ENCODE measurements around the gene TPR. TPM values are rescaled to one million over a fixed set of nuclear protein-coding genes. Genes with fewer than 3 reads are reported as not detected.

TPR gene
- polyA plus RNA-seq, 2 donors, result 15.9 to 22.8 TPM

DNA sequence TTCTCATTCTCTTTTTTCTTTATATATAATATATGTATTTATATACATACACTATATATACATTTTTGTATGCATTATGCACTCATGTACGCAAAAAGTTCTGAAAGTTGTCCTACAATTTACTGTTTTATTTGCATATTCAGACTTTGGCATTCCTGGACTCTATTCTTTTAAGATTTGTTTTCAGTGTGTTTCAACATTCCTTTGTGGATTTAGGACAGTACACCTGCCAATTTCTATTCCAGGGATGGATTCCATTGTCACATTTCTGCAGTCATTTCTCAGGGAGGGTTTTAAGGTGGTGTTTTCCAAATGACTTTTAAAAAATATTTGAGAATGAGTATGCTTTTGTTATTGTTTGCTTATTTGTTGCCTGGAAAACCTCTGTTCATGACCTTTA, 76.2 kb downstream of the TPR start:
- Histone ChIP-seq H3K27ac (ENCODE audit: low read depth in 2 of 2, low read length in 1 of 2) (no peak overlapping the region), H3K9me3 (ENCODE audit: control insufficient read depth in 2 of 2, insufficient read depth in 1 of 2, low read depth in 1 of 2, low read length in 1 of 2) (no peaks in the 10 kb centered on the region), H3K27me3 (ENCODE audit: control insufficient read depth in 1 of 2, insufficient read depth in 2 of 2, low read length in 2 of 2) (no peaks in the 10 kb centered on the region), H3K4me1 (ENCODE audit: control insufficient read depth in 2 of 2, insufficient read depth in 2 of 2, low read length in 1 of 2) (no peaks in the 10 kb centered on the region), H3K36me3 (ENCODE audit: control insufficient read depth in 2 of 2, insufficient read depth in 2 of 2, low read length in 1 of 2) (no peaks in the 10 kb centered on the region), H3K4me3 (ENCODE audit: low read depth in 1 of 2, low read length in 2 of 2) (no peak overlapping the region)
- WGBS, 2 donors, result 89 to 97% methylated on average over 1 of the region's 1 CpG

DNA sequence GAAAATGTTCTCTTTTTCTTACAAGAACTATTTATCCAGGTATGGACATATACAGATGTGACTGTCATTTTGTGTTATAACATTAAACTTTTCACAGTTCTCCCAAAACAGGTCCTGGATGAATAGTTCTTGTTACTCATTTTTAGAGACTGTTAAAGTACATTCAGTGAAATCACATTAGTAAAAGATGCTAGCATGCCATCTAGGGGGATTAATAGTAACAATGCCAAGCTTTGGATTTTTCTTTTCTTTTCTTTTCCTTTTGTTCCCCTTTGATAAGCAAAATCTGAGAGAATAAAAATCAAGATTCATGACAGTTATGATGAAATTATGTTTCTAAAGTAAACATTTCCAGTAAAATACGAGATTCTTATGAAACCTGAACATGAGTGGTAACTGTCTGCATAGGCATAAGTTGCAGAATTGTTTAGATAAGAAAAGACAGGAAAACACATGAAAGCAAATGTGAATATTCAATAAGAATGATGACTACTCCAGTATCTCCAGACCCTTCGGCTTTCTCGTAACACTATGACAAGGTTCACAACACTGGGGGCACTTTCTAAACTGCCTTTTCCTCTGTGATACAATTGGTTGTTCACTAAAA, 77.5 kb downstream of the TPR start:
- H3K9me3 ChIP-seq (ENCODE audit: control insufficient read depth in 2 of 2, insufficient read depth in 1 of 2, low read depth in 1 of 2, low read length in 1 of 2), result no peaks in the 10 kb centered on the region
- H3K4me3 ChIP-seq (ENCODE audit: low read depth in 1 of 2, low read length in 2 of 2), result no peak overlapping the region
- H3K27ac ChIP-seq (ENCODE audit: low read depth in 2 of 2, low read length in 1 of 2), result no peak overlapping the region
- WGBS, 2 donors, result 70 to 71% methylated on average over 3 of the region's 3 CpGs
- H3K27me3 ChIP-seq (ENCODE audit: control insufficient read depth in 1 of 2, insufficient read depth in 2 of 2, low read length in 2 of 2), result no peaks in the 10 kb centered on the region
- H3K4me1 ChIP-seq (ENCODE audit: control insufficient read depth in 2 of 2, insufficient read depth in 2 of 2, low read length in 1 of 2), result no peaks in the 10 kb centered on the region
- no peaks in the 10 kb centered on the region for H3K36me3 ChIP-seq (ENCODE audit: control insufficient read depth in 2 of 2, insufficient read depth in 2 of 2, low read length in 1 of 2)

DNA sequence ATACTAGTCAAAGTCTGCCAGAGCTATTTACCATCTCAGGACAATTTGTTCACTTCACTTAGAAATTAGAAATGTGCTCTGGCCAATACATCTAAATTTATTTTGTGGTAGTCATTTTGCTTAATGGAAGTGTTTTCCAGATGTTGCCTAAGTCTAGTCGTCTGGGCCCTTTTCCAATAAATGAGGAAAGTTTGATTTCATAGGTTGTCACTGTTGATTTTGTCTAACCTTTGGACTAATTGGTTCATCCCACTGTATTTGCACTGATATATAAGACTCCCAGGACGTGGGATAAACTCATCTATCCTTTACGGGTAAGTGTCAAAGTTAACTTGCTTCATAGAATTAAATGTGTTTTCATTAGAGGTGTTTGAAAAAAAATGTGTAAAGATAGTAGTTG, 79.1 kb downstream of the TPR start, which contains the start of gene PRG4:
Gene PRG4 (plus strand): TSS at position 300 of the 400 bp plus-strand sequence.
- Histone ChIP-seq H3K4me1 (ENCODE audit: control insufficient read depth in 2 of 2, insufficient read depth in 2 of 2, low read length in 1 of 2) (no peaks in the 10 kb centered on the region), H3K27ac (ENCODE audit: low read depth in 2 of 2, low read length in 1 of 2) (no peak within 1 kb of the TSS), H3K27me3 (ENCODE audit: control insufficient read depth in 1 of 2, insufficient read depth in 2 of 2, low read length in 2 of 2) (no peaks in the 10 kb centered on the region), H3K36me3 (ENCODE audit: control insufficient read depth in 2 of 2, insufficient read depth in 2 of 2, low read length in 1 of 2) (no peaks in the 10 kb centered on the region), H3K9me3 (ENCODE audit: control insufficient read depth in 2 of 2, insufficient read depth in 1 of 2, low read depth in 1 of 2, low read length in 1 of 2) (no peaks in the 10 kb centered on the region), H3K4me3 (ENCODE audit: low read depth in 1 of 2, low read length in 2 of 2) (no peak within 1 kb of the TSS)
- WGBS, 2 donors, result 46 to 55% methylated on average over 3 of the region's 3 CpGs

DNA sequence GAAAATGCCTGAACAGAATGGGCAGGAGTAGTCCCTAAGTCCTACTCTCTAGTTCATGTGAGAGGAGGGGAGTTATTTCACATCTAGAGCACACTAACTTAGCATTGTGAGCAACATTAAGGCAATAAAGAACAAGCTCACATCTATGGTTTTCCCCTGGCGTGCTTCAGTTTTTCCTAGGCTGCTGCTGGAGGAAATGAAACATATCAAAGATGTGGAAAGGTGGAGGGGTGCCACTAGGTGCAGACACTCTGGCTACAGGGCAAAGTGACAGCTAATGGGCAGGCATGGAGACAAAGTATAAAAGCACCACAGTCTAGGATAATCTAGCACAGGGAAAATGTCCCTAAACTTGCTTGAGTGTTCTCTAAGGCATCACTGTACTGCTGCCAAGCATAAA, 82.2 kb downstream of the TPR start:
- 58 to 68% methylated on average over 1 of the region's 1 CpG for WGBS, 2 donors
- Histone ChIP-seq H3K4me3 (ENCODE audit: low read depth in 1 of 2, low read length in 2 of 2) (no peak overlapping the region), H3K4me1 (ENCODE audit: control insufficient read depth in 2 of 2, insufficient read depth in 2 of 2, low read length in 1 of 2) (no peaks in the 10 kb centered on the region)

DNA sequence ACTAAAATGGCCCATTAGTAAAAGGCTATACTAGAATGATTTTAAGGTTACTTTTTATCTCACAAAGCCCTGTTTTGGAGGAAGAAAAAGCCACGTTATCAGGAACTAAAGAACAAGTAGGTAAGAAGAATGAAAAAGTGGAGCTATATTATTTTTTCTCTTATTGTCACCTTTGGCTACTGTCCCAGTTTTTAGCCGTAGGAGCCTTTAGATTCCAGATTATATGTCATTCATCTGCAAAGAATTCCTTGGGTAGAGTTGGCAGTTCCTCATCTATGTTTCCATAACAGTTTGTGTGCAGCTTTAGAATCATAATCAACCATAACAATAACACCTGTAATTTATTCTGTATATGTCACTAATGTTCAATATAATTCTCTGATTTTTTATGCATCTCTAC, 83.8 kb downstream of the TPR start:
- no peaks in the 10 kb centered on the region for H3K9me3 ChIP-seq (ENCODE audit: control insufficient read depth in 2 of 2, insufficient read depth in 1 of 2, low read depth in 1 of 2, low read length in 1 of 2)
- H3K4me3 ChIP-seq (ENCODE audit: low read depth in 1 of 2, low read length in 2 of 2), result no peak overlapping the region
- H3K4me1 ChIP-seq (ENCODE audit: control insufficient read depth in 2 of 2, insufficient read depth in 2 of 2, low read length in 1 of 2), result no peaks in the 10 kb centered on the region
- H3K27me3 ChIP-seq (ENCODE audit: control insufficient read depth in 1 of 2, insufficient read depth in 2 of 2, low read length in 2 of 2), result no peaks in the 10 kb centered on the region
- H3K36me3 ChIP-seq (ENCODE audit: control insufficient read depth in 2 of 2, insufficient read depth in 2 of 2, low read length in 1 of 2), result no peaks in the 10 kb centered on the region
- WGBS, 2 donors, result 50 to 53% methylated on average over 2 of the region's 2 CpGs
- no peak overlapping the region for H3K27ac ChIP-seq (ENCODE audit: low read depth in 2 of 2, low read length in 1 of 2)

More for the DNA sequence above, 82.2 kb downstream of the TPR start:
- no peak overlapping the region for H3K27ac ChIP-seq (ENCODE audit: low read depth in 2 of 2, low read length in 1 of 2)
- H3K36me3 ChIP-seq (ENCODE audit: control insufficient read depth in 2 of 2, insufficient read depth in 2 of 2, low read length in 1 of 2), result no peaks in the 10 kb centered on the region
- no peaks in the 10 kb centered on the region for H3K27me3 ChIP-seq (ENCODE audit: control insufficient read depth in 1 of 2, insufficient read depth in 2 of 2, low read length in 2 of 2)
- H3K9me3 ChIP-seq (ENCODE audit: control insufficient read depth in 2 of 2, insufficient read depth in 1 of 2, low read depth in 1 of 2, low read length in 1 of 2), result no peaks in the 10 kb centered on the region

DNA sequence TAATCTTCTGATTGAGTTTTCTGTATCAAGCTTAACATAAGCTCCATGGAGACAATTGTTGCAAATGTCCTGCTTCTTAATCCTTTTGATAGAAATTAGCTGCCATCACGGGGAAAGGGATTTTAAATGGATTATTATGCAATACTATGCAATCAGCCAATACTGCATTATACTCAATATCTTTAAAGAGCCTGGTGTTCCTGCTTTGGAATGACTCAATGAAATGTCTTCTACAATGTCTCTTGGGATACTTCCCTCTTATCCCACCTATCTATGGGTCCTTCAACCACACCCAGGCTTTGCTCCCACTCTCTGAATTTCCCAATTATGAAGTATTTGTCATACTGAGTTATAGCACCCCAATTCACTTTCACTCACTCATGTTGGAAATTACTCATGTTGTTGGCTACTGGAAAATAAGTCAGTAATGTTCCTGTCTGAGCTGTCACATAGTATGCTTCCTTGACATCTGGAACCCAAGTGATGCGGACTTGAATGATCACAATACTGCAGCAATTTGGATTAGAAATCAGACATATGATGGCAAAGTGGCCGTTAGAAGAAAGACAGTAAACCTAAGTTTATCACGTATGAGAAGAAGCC, 85.0 kb downstream of the TPR start:
- Histone ChIP-seq H3K36me3 (ENCODE audit: control insufficient read depth in 2 of 2, insufficient read depth in 2 of 2, low read length in 1 of 2) (no peaks in the 10 kb centered on the region), H3K27ac (ENCODE audit: low read depth in 2 of 2, low read length in 1 of 2) (no peak overlapping the region), H3K4me3 (ENCODE audit: low read depth in 1 of 2, low read length in 2 of 2) (no peak overlapping the region), H3K9me3 (ENCODE audit: control insufficient read depth in 2 of 2, insufficient read depth in 1 of 2, low read depth in 1 of 2, low read length in 1 of 2) (no peaks in the 10 kb centered on the region), H3K4me1 (ENCODE audit: control insufficient read depth in 2 of 2, insufficient read depth in 2 of 2, low read length in 1 of 2) (no peaks in the 10 kb centered on the region), H3K27me3 (ENCODE audit: control insufficient read depth in 1 of 2, insufficient read depth in 2 of 2, low read length in 2 of 2) (no peaks in the 10 kb centered on the region)
- WGBS, 2 donors, result 80% methylated on average over 4 of the region's 4 CpGs

DNA sequence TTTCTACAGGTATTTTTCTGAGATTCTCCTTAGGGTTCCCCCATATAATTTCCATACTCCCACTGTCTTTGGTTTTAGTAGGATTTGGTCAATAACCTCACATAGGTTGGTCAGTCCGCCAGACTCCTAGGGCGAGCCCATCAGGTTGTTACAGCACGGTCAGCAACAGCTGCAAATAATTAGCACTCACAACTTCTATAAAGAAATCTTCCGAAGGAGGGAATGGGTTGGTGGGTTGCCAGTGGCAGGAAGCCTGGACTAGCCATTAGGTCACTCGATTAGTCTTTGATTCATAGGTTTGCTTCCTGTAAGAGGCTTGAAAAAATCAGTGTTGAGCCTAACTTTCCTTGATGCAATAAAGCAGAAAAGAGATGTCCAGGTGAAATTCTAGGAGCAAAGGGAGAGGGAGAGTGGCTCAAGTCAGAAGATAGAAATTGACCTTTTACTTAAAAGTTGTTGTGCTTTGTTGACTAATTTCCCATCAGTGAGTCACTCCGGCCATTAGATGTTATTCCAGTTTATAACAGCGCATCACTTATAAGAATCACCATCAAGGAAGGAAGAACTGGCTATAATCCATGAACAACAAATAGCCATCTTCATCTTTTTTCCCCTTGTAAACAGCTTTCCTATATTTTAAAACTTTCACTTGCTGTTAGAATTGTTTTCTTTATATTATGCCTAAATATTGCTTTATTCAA, 88.3 kb downstream of the TPR start:
- Histone ChIP-seq H3K4me1 (ENCODE audit: control insufficient read depth in 2 of 2, insufficient read depth in 2 of 2, low read length in 1 of 2) (no peaks in the 10 kb centered on the region), H3K36me3 (ENCODE audit: control insufficient read depth in 2 of 2, insufficient read depth in 2 of 2, low read length in 1 of 2) (no peaks in the 10 kb centered on the region), H3K27me3 (ENCODE audit: control insufficient read depth in 1 of 2, insufficient read depth in 2 of 2, low read length in 2 of 2) (no peaks in the 10 kb centered on the region), H3K9me3 (ENCODE audit: control insufficient read depth in 2 of 2, insufficient read depth in 1 of 2, low read depth in 1 of 2, low read length in 1 of 2) (no peaks in the 10 kb centered on the region), H3K27ac (ENCODE audit: low read depth in 2 of 2, low read length in 1 of 2) (no peak overlapping the region), H3K4me3 (ENCODE audit: low read depth in 1 of 2, low read length in 2 of 2) (no peak overlapping the region)
- WGBS, 2 donors, result 85 to 91% methylated on average over 7 of the region's 7 CpGs

DNA sequence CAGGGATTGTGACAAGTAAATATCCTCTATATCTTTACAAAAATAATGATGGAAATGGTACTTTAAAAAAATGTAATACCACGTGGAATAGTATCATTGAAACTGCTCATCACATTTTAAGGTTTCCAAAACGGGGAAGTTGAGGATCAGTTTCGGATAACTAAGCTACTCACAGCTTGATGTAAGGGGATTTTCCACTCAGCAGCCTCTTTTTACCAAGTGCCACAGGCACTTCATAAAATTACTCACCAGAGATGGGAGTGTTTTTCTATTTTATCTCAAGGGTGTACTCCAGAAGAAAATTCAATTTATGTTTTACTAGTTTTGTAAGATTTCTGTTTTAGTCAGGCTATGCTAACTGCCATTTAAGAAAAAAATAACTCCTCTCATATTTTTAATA, 91.7 kb downstream of the TPR start:
- Histone ChIP-seq H3K27ac (ENCODE audit: low read depth in 2 of 2, low read length in 1 of 2) (no peak overlapping the region), H3K4me1 (ENCODE audit: control insufficient read depth in 2 of 2, insufficient read depth in 2 of 2, low read length in 1 of 2) (no peaks in the 10 kb centered on the region), H3K36me3 (ENCODE audit: control insufficient read depth in 2 of 2, insufficient read depth in 2 of 2, low read length in 1 of 2) (no peaks in the 10 kb centered on the region), H3K4me3 (ENCODE audit: low read depth in 1 of 2, low read length in 2 of 2) (no peak overlapping the region), H3K9me3 (ENCODE audit: control insufficient read depth in 2 of 2, insufficient read depth in 1 of 2, low read depth in 1 of 2, low read length in 1 of 2) (no peaks in the 10 kb centered on the region), H3K27me3 (ENCODE audit: control insufficient read depth in 1 of 2, insufficient read depth in 2 of 2, low read length in 2 of 2) (no peaks in the 10 kb centered on the region)
- WGBS, 2 donors, result 70 to 74% methylated on average over 3 of the region's 3 CpGs

DNA sequence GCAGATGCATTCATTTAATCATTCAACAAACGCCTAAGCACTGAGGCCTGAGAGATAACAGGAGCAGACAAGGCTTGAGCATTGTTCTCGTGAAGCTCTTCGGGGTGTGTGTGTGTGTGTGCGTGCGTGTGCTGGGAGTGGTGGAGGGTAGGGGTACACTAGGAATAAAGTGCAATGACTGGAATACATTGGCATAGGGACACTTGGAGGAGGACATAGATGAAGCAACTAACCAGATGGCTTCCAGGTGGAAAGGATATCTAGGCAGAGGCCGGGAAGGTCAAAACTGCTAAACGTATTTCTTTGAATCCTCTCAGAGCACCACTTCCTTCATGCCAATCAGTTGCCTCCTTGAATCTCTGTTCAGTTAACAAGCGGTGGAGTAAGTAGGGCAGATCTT, 92.6 kb downstream of the TPR start:
- no peak overlapping the region for H3K27ac ChIP-seq (ENCODE audit: low read depth in 2 of 2, low read length in 1 of 2)
- no peak overlapping the region for H3K4me3 ChIP-seq (ENCODE audit: low read depth in 1 of 2, low read length in 2 of 2)
- H3K4me1 ChIP-seq (ENCODE audit: control insufficient read depth in 2 of 2, insufficient read depth in 2 of 2, low read length in 1 of 2), result no peaks in the 10 kb centered on the region
- no peaks in the 10 kb centered on the region for H3K9me3 ChIP-seq (ENCODE audit: control insufficient read depth in 2 of 2, insufficient read depth in 1 of 2, low read depth in 1 of 2, low read length in 1 of 2)
- 77% methylated on average over 8 of the region's 8 CpGs for WGBS, 2 donors
- no peaks in the 10 kb centered on the region for H3K36me3 ChIP-seq (ENCODE audit: control insufficient read depth in 2 of 2, insufficient read depth in 2 of 2, low read length in 1 of 2)
- H3K27me3 ChIP-seq (ENCODE audit: control insufficient read depth in 1 of 2, insufficient read depth in 2 of 2, low read length in 2 of 2), result no peaks in the 10 kb centered on the region

DNA sequence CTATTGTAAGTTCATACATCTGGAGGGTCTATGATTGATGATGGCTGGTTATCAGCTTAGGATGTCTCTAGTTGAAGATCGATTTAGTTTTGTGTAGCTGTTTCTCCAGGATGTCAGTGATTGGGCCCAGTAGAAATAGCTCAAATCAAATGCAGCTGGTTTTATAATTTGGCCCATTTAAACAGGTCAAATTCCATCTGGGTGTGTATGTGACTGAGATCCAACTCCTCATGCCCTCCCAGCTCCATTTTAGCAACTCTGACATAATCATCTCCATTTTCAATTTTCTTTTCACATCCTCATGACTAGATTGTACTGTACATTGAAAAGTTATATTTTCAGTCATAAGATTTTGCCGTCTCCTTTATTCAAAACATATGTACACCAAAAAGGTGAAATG, 99.2 kb downstream of the TPR start:
- 83 to 84% methylated on average over 2 of the region's 2 CpGs for WGBS, 2 donors
- no peak overlapping the region for H3K4me3 ChIP-seq (ENCODE audit: low read depth in 1 of 2, low read length in 2 of 2)
- no peaks in the 10 kb centered on the region for H3K4me1 ChIP-seq (ENCODE audit: control insufficient read depth in 2 of 2, insufficient read depth in 2 of 2, low read length in 1 of 2)
- H3K27ac ChIP-seq (ENCODE audit: low read depth in 2 of 2, low read length in 1 of 2), result no peak overlapping the region
- no peaks in the 10 kb centered on the region for H3K9me3 ChIP-seq (ENCODE audit: control insufficient read depth in 2 of 2, insufficient read depth in 1 of 2, low read depth in 1 of 2, low read length in 1 of 2)
- H3K27me3 ChIP-seq (ENCODE audit: control insufficient read depth in 1 of 2, insufficient read depth in 2 of 2, low read length in 2 of 2), result no peaks in the 10 kb centered on the region
- no peaks in the 10 kb centered on the region for H3K36me3 ChIP-seq (ENCODE audit: control insufficient read depth in 2 of 2, insufficient read depth in 2 of 2, low read length in 1 of 2)

Data from esophagus (tissue), 2 donors.